Spinal cord (tissue), 10 donors: ENCODE data around the gene DHODH. TPM values are rescaled to one million over a fixed set of nuclear protein-coding genes. Genes with fewer than 3 reads are reported as not detected.
"Not testable (repeated sequence)": the region's sequence is repeated elsewhere in the genome, so short reads cannot be mapped to it uniquely, and the experiment has no call there.

ENCODE experiments used
- DNase-seq, 6 donors: peaks; one replicate each; pipeline versions ENCODE4 v3.0.0 to v3.0.0-alpha.2; 2013 to 2015; ENCODE audit warnings: low spot score in 6 of 6, low read depth in 4 of 6
- H3K27ac ChIP-seq: one replicate; pipeline ENCODE4 v1.5.1; 2013; ENCODE audit warnings: low read depth, low read length, control low read depth
- H3K27me3 ChIP-seq: one replicate; pipeline ENCODE4 v1.6.1; 2013; ENCODE audit warnings: low read length; ENCODE audit not compliant: control insufficient read depth, insufficient read depth
- H3K36me3 ChIP-seq: one replicate; pipeline ENCODE4 v1.6.1; 2013; ENCODE audit warnings: low read length; ENCODE audit not compliant: control insufficient read depth, insufficient read depth
- H3K4me1 ChIP-seq: one replicate; pipeline ENCODE4 v1.6.1; 2013; ENCODE audit warnings: low read length; ENCODE audit not compliant: control insufficient read depth, insufficient read depth
- H3K4me3 ChIP-seq: one replicate; pipeline ENCODE4 v1.5.1; 2013; ENCODE audit warnings: low read depth, low read length, control low read depth
- H3K9me3 ChIP-seq: one replicate; pipeline ENCODE4 v1.6.1; 2013; ENCODE audit warnings: low read length; ENCODE audit not compliant: control insufficient read depth, insufficient read depth
- WGBS: methylation state at CpG from one replicate; pipeline ENCODE4 v1.1.5; 2013; ENCODE audit warnings: missing lambda C conversion rate; ENCODE audit not compliant: insufficient coverage; 5-methylcytosine and 5-hydroxymethylcytosine counted together
- polyA plus RNA-seq, 2 donors: library from polyadenylated mRNA; unstranded; fragments of 120-200 nt; gene quantifications; one replicate each; pipeline ENCODE4 v1.2.1, GENCODE V29; 2013; ENCODE audit not compliant: insufficient read length in 2 of 2
- small RNA-seq: library from RNA; depleted of rRNA; stranded (forward); fragments of <200 nt; gene quantifications from one replicate; pipeline ENCODE3, GENCODE V24; 2014; ENCODE audit warnings: low replicate concordance
- total RNA-seq, 2 donors: library from RNA; depleted of rRNA in 1 of 2; stranded (reverse); fragments of 120-200 nt in 1 of 2; fragments of >200 nt in 1 of 2; gene quantifications; one replicate each; pipeline versions ENCODE4 v1.2.3 to v1.2.4, GENCODE V29; 2013 to 2014
- donor health status: healthy.

DHODH gene
- total and polyA plus RNA-seq, 4 donors = 3.6 to 13.7 (median 8.3) TPM

DNA sequence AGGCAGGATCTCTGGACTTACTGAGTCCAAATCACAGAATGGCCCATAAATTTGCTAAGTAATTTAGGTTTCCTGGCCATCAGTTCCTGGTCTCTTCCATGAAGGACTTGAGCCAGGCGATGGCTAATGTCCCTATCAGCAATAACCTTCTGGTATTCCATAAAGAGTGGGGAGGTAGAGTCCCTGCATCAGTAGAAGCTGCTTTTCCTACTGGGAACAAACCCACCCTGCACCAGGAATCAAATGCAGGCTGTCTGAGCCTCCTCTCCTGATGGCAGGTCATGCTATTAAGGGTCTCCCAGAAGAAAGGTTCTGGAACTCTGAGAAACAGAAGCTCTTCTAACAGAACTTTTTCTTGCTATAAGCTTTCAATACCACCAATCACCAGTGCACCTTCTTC is 53.0 kb downstream of the DHODH start:
- Histone ChIP-seq H3K36me3 (no peaks in the 10 kb centered on the region), H3K27ac (no peak overlapping the region), H3K4me1 (no peaks in the 10 kb centered on the region), H3K9me3 (no peaks in the 10 kb centered on the region), H3K4me3 (no peak overlapping the region), H3K27me3 (no peaks in the 10 kb centered on the region)
- 100% methylated on average over 1 of the region's 1 CpG for WGBS
- no peak for DNase-seq

DNA sequence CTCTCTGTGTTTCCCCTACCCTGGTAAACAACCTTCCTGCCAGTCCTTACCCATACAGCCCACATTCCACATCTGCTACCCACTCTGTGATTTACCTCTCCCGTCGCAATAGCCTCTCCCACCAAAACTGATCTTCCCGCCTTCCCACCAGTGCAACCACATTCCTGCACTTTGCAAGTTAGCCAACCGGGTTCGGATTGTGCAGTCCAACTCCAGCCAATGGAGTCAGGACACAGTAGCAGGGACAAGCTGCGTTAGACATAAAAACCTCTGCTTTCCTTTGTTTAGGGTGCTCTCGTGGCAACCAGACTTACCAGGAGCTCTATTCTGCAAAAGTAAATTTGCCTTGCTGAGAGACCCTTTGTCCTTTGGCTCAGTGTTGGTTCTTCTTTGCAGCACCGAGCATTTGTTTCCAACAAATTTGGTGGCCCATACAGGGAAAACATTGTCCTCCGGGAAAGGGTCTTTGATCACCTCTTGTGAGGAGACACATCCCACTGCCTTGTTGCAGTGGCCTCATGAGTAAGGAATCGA is 55.9 kb downstream of the DHODH start:
- Histone ChIP-seq H3K9me3 (no peaks in the 10 kb centered on the region), H3K27me3 (no peaks in the 10 kb centered on the region), H3K27ac (no peak overlapping the region), H3K36me3 (no peaks in the 10 kb centered on the region), H3K4me3 (no peak overlapping the region), H3K4me1 (no peaks in the 10 kb centered on the region)
- 83% methylated on average over 10 of the region's 10 CpGs for WGBS
- no peak for DNase-seq

DNA sequence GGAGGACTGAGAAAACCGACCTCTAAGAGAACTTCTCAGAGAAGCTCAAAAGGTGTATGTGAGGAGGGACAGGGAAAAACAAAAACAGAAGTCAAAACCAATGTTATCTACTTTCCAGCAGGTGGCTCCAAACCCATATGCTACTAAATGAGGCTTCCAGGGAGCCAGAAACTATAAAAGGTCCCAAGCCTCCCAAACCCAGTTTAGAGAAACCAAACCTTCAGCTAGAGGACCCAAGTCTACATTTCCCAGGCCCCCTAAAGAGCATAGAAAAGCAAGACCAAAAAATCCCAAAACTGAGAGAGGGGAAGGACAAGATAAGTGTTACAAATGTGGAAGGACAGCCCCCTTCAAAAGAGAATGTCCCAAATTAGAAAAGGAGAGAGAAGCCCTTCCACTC is 58.2 kb downstream of the DHODH start:
- Histone ChIP-seq H3K27ac (no peak overlapping the region), H3K36me3 (no peaks in the 10 kb centered on the region), H3K9me3 (no peaks in the 10 kb centered on the region), H3K27me3 (no peaks in the 10 kb centered on the region), H3K4me3 (peak overlapping the region; percentile 6), H3K4me1 (no peaks in the 10 kb centered on the region)
- no CpG with 5 or more reads among the region's 1 CpG for WGBS
- peak in 3 of 6 donors; percentile 26 to 88 (median 55) for DNase-seq

DNA sequence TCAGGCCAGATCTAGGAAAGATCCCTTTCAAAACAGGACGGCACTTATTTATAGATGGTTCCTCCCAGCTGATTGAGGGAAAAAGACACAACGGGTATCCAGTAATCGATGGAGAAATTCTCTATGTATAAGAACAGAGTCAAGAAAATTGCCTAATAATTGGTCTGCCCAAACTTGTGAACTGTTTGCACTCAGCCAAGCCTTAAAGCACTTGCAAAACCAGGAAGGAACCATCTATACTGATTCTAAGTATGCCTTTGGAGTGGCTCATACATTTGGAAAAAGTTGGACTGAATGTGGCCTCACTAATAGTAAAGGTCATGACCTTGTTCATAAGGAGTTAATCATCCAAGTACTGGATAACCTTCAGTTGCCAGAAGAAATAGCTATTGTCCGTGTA is 60.4 kb downstream of the DHODH start:
- Histone ChIP-seq H3K4me3 (no peak overlapping the region), H3K36me3 (no peaks in the 10 kb centered on the region), H3K4me1 (peaks cover 12% of the 10 kb centered on the region), H3K27me3 (no peaks in the 10 kb centered on the region), H3K9me3 (no peaks in the 10 kb centered on the region), H3K27ac (peak overlapping the region; percentile 2)
- WGBS = 50% methylated on average over 1 of the region's 4 CpGs
- no peak for DNase-seq

DNA sequence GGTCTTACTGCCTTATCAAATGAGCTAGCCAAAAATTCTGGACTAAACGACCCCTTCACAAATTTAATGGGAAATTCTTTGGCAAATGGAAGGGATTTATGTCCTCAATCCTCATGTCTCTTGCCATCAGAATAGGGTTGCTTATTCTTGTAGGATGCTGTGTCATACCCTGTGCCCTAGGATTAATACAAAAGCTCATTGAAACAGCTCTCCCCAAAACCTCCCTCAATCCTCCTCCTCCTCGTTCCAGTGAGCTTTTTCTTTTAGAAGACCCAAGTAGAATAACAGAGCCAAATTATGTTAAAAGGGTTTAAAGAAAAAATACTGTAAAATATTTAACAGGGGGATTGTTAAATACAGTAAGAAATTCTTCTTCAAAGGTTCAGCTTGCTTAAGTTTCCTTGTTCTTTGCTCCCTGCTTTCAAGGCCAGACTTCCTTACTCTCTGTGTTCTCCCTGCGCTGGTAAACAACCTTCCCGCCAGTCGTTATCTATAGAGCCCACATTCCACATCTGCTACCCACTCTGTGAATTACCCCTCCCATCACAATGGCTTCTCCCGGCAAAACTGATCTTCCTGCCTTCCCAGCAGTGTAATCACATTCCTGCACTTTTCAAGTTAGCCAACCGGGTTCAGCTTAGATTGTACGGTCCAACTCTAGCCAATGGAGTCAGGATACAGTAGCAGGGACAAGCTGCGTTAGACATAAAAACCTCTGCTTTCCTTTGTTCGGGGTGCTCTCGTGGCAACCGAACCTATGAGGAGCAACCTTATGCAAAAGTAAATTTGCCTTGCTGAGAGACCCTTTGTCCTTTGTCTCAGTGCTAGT is 64.2 kb downstream of the DHODH start:
- no peaks in the 10 kb centered on the region for H3K27me3 ChIP-seq
- no peaks in the 10 kb centered on the region for H3K9me3 ChIP-seq
- H3K4me1 ChIP-seq = peaks cover 12% of the 10 kb centered on the region
- no peak overlapping the region for H3K4me3 ChIP-seq
- peak overlapping the region; percentile 90 for H3K27ac ChIP-seq
- 29% methylated on average over 10 of the region's 12 CpGs for WGBS
- DNase-seq = peak in 2 of 6 donors; percentile 14 to 67
- H3K36me3 ChIP-seq = no peaks in the 10 kb centered on the region

DNA sequence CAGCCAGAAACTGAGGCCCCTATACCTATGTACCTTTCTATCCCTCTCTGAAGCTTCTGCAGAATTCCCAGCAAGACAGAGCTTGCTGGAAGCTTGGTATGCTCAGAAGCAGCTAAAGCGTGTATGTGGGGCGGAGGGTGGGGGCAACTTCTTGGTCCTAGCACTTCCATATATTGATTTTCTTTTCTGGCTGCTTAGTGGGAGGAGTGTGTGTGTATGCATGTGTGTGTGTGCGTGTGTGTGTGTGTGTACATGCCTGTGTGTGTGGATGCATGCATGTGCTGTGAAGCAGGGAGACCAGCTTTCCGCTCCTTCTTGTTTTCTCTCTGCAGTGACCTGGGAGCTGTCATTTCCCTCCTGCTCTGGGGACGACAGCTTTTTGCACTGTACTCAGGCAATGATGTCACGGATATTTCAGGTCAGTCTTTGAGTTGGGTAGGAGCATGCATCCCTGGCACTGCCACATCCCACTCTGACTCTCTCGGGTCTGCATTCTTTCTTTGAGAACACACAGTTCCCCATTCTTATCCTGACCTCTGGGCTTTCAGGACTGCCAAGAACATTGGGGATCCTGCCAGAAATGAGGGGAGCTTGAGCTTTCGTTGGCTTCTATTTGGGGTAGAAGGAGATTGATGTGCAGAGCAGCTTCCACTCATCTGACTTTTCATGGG is 65.2 kb downstream of the DHODH start:
- peaks cover 12% of the 10 kb centered on the region for H3K4me1 ChIP-seq
- 69% methylated on average over 6 of the region's 8 CpGs for WGBS
- no peaks in the 10 kb centered on the region for H3K27me3 ChIP-seq
- peak overlapping the region; percentile 4 for H3K4me3 ChIP-seq
- peak in 2 of 6 donors; percentile 20 to 81 for DNase-seq
- no peaks in the 10 kb centered on the region for H3K36me3 ChIP-seq
- H3K27ac ChIP-seq = peak overlapping the region; percentile 90
- no peaks in the 10 kb centered on the region for H3K9me3 ChIP-seq

DNA sequence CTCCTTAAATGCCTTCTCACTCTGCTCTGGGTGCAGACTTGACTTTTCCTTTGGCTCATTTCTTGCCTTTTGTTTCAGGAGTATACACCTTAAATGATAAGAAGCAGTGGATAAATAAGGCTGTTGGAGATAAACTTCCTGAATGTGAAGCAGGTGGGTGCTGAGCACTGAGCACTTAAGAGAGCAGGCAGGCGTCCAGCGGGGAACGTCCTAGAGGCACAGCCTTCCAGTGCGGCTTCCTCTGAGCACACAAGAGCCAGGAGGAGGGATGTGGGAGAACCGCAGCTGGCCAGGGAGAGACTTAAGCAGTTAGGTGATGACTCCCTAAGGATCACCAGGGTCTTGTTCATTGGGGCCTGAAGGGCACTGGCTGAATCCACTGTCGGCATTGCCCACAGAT is 66.5 kb downstream of the DHODH start:
- H3K36me3 ChIP-seq, H3K4me3 ChIP-seq, H3K27ac ChIP-seq, DNase-seq, H3K27me3 ChIP-seq, H3K9me3 ChIP-seq: not testable (repeated sequence)
- peaks cover 12% of the 10 kb centered on the region for H3K4me1 ChIP-seq
- 95% methylated on average over 2 of the region's 6 CpGs for WGBS

Small RNAs within 50 kb of the gene (small RNA-seq; reads per million reads assigned to genes)
- gene RPL39P31 = not detected

Other genes starting within 250 kb of the DHODH start
- gene AP1G1, start 199.9 kb upstream of the DHODH start, total RNA-seq = 100 to 1,000 TPM in 1 of 2 donors, 10 to 100 TPM in 1; 73.1 to 104 TPM
- gene AP1G1, start 199.9 kb upstream of the DHODH start, polyA plus RNA-seq = 10 to 100 TPM; 77.9 to 82.1 TPM
- 10 to 100 TPM; 13.8 to 18.1 TPM for gene ATXN1L, start 162.8 kb upstream of the DHODH start, total RNA-seq
- 10 to 100 TPM; 16.7 to 18.9 TPM for gene ATXN1L, start 162.8 kb upstream of the DHODH start, polyA plus RNA-seq
- gene ZNF821, start 124.6 kb upstream of the DHODH start, total RNA-seq = 10 to 100 TPM; 14.4 to 21.5 TPM
- 10 to 100 TPM; 39.9 to 47.9 TPM for gene ZNF821, start 124.6 kb upstream of the DHODH start, polyA plus RNA-seq
- 100 to 1,000 TPM; 159 to 194 TPM for gene IST1, start 113.2 kb upstream of the DHODH start, total RNA-seq
- gene IST1, start 113.2 kb upstream of the DHODH start, polyA plus RNA-seq = 100 to 1,000 TPM; 190 to 243 TPM
- under 1 TPM; 0.17 to 0.20 TPM for gene PKD1L3, start 8.3 kb upstream of the DHODH start, total RNA-seq
- gene PKD1L3, start 8.3 kb upstream of the DHODH start, polyA plus RNA-seq = under 1 TPM in 1 of 2 donors, not detected in 1; 0.11 TPM
- 10 to 100 TPM in 1 of 2 donors, under 1 TPM in 1; 0.77 to 10.4 TPM for gene HP, start 45.8 kb downstream of the DHODH start, total RNA-seq
- gene HP, start 45.8 kb downstream of the DHODH start, polyA plus RNA-seq = 1 to 10 TPM; 1.0 to 1.7 TPM
- gene HPR, start 54.5 kb downstream of the DHODH start, total RNA-seq = under 1 TPM; 0.50 to 0.89 TPM
- gene HPR, start 54.5 kb downstream of the DHODH start, polyA plus RNA-seq = 1 to 10 TPM; 3.2 to 4.9 TPM
- gene TXNL4B, start 84.9 kb downstream of the DHODH start, total RNA-seq = 10 to 100 TPM in 1 of 2 donors, 1 to 10 TPM in 1; 9.8 to 13.4 TPM
- 10 to 100 TPM; 14.7 to 15.6 TPM for gene TXNL4B, start 84.9 kb downstream of the DHODH start, polyA plus RNA-seq
- 10 to 100 TPM; 29.1 to 62.3 TPM for gene DHX38, start 85.1 kb downstream of the DHODH start, total RNA-seq
- gene DHX38, start 85.1 kb downstream of the DHODH start, polyA plus RNA-seq = 10 to 100 TPM; 57.4 to 69.7 TPM
- 1 to 10 TPM; 2.2 to 3.1 TPM for gene PMFBP1, start 163.4 kb downstream of the DHODH start, total RNA-seq
- gene PMFBP1, start 163.4 kb downstream of the DHODH start, polyA plus RNA-seq = 1 to 10 TPM; 2.9 to 5.6 TPM